B cell (primary cell): ENCODE results near the gene WDR33. TPM values are rescaled to one million over a fixed set of nuclear protein-coding genes. Genes with fewer than 3 reads are reported as not detected.

Experiments used
- ATAC-seq: fragments of 200-7000 bp; cut with Tn5 transposase; one replicate; pipeline ENCODE4 v1.10.0; 2021; ENCODE audit warnings: low read depth, mild to moderate bottlenecking, moderate number of reproducible peaks, moderate library complexity
- CTCF ChIA-PET: fragments of 350-600 bp; sonication (Branson Sonifier 250); formaldehyde crosslinking; loops from one replicate; lab custom pipeline; 2021; ENCODE audit warnings: antibody characterized with exemption, inconsistent platforms; lab: Charles Lee
- POLR2A ChIA-PET: fragments of 350-600 bp; sonication (Branson Sonifier 250); formaldehyde crosslinking; loops from one replicate; lab custom pipeline; 2021; ENCODE audit warnings: antibody characterized with exemption; lab: Charles Lee
- DNase-seq: peaks from one replicate; pipeline ENCODE4 v3.0.0; 2013
- H2AFZ ChIP-seq: 2 replicates; pipeline ENCODE4 v1.6.1; 2012; ENCODE audit warnings: mild to moderate bottlenecking, low read depth, low read length; ENCODE audit not compliant: insufficient read depth, poor library complexity, severe bottlenecking
- H3K27ac ChIP-seq, 2 donors: 1 replicate in 1 of 2; 2 replicates in 1 of 2; pipeline ENCODE4 v1.5.1; 2012 to 2013; ENCODE audit warnings: low read length in 2 of 2, mild to moderate bottlenecking in 2 of 2, moderate library complexity in 1 of 2
- H3K27me3 ChIP-seq, 4 experiments: fragments of 200-600 bp in 1 of 4; sonication (generic) in 1 of 4; replicated peaks in 1 of 4; 1 replicate in 2 of 4; 2 replicates in 2 of 4; pipeline versions ENCODE4 v1.6.1 to v1.7.0; 2013 to 2016; ENCODE audit warnings: low read length in 3 of 4, mild to moderate bottlenecking in 2 of 4, mixed read lengths in 1 of 4, moderate library complexity in 1 of 4; ENCODE audit not compliant: insufficient read depth in 4 of 4, control insufficient read depth in 3 of 4; ENCODE audit errors: control extremely low read depth in 1 of 4
- H3K36me3 ChIP-seq, 2 experiments: replicated peaks in 1 of 2; 1 replicate in 1 of 2; 2 replicates in 1 of 2; pipeline versions ENCODE4 v1.6.1 to v1.7.1; 2013; ENCODE audit warnings: low read length in 1 of 2; ENCODE audit not compliant: insufficient read depth in 2 of 2, control insufficient read depth in 1 of 2; ENCODE audit errors: control extremely low read depth in 1 of 2, extremely low read depth in 1 of 2
- H3K4me1 ChIP-seq, 2 donors: fragments of 200-600 bp in 1 of 2; sonication (generic) in 1 of 2; 1 replicate in 1 of 2; 2 replicates in 1 of 2; pipeline versions ENCODE4 v1.5.1 to v1.6.1; 2013 to 2017; ENCODE audit warnings: low read length in 2 of 2; ENCODE audit not compliant: control insufficient read depth in 2 of 2, insufficient read depth in 2 of 2
- H3K4me2 ChIP-seq: replicated peaks from 2 replicates; pipeline ENCODE3; 2012; ENCODE audit warnings: mild to moderate bottlenecking, low read depth, low read length; ENCODE audit not compliant: poor library complexity, severe bottlenecking
- H3K4me3 ChIP-seq, 5 experiments: fragments of 200-600 bp in 1 of 5; sonication (generic) in 1 of 5; 1 replicate in 3 of 5; 2 replicates in 2 of 5; pipeline versions ENCODE4 v1.5.1 to v1.7.0; 2011 to 2016; ENCODE audit warnings: low read length in 4 of 5, mild to moderate bottlenecking in 4 of 5, low read depth in 2 of 5, control low read depth in 1 of 5, moderate library complexity in 1 of 5; ENCODE audit not compliant: insufficient read depth in 1 of 5; ENCODE audit errors: control extremely low read depth in 1 of 5, extremely low read depth in 1 of 5
- H3K79me2 ChIP-seq: fragments of 200-600 bp; sonication (generic); one replicate; pipeline ENCODE4 v1.6.0; 2016; ENCODE audit warnings: low read length; ENCODE audit not compliant: control insufficient read depth, insufficient read depth
- H3K9ac ChIP-seq: fragments of 200-600 bp; sonication (generic); 2 replicates; pipeline ENCODE4 v1.6.1; 2017; ENCODE audit warnings: mild to moderate bottlenecking, low read length, moderate library complexity
- H3K9me3 ChIP-seq, 3 donors: one replicate each; pipeline versions ENCODE4 v1.6.1 to v1.7.1; 2013; ENCODE audit warnings: low read length in 2 of 3; ENCODE audit not compliant: control insufficient read depth in 2 of 3, insufficient read depth in 1 of 3; ENCODE audit errors: control extremely low read depth in 1 of 3
- H4K20me1 ChIP-seq: 2 replicates; pipeline ENCODE4 v1.6.0; 2012; ENCODE audit warnings: mild to moderate bottlenecking, low read length; ENCODE audit not compliant: insufficient read depth, control insufficient read depth, poor library complexity, severe bottlenecking
- H3K27ac Mint-ChIP-seq: one replicate; pipeline ENCODE4 v1.8.0; 2021; ENCODE audit warnings: mixed read lengths
- H3K27me3 Mint-ChIP-seq: one replicate; pipeline ENCODE4 v1.8.0; 2021; ENCODE audit warnings: mixed read lengths
- H3K4me1 Mint-ChIP-seq: one replicate; pipeline ENCODE4 v1.8.0; 2021; ENCODE audit warnings: mixed read lengths
- H3K4me3 Mint-ChIP-seq: one replicate; pipeline ENCODE4 v1.8.0; 2021; ENCODE audit warnings: mixed read lengths
- H3K9me3 Mint-ChIP-seq: one replicate; pipeline ENCODE4 v1.8.0; 2022; ENCODE audit warnings: mixed read lengths; ENCODE audit not compliant: insufficient read depth
- EZH2 ChIP-seq: IDR thresholded peaks from 2 replicates; pipeline ENCODE4 v1.6.1; 2012; ENCODE audit warnings: borderline replicate concordance, low read depth, mild to moderate bottlenecking, moderate library complexity, low read length; ENCODE audit not compliant: insufficient read depth, poor library complexity, severe bottlenecking
- WGBS: methylation state at CpG from one replicate; pipeline ENCODE4 v1.1.5; 2013; ENCODE audit warnings: missing lambda C conversion rate; ENCODE audit not compliant: insufficient coverage; 5-methylcytosine and 5-hydroxymethylcytosine counted together
- intact Hi-C: fragments of 100-400 bp; cut with micrococcal nuclease; formaldehyde crosslinking; loops from one replicate; pipeline ENCODE4 v1.10.0; 2022
- polyA plus RNA-seq: library from polyadenylated mRNA; depleted of rRNA; stranded (reverse); fragments of >200 nt; gene quantifications from 2 replicates; pipeline ENCODE4 v1.2.3, GENCODE V29; 2012
- total RNA-seq, 2 donors: library from RNA; stranded (reverse); fragments of 120-200 nt in 1 of 2; gene quantifications; 1 replicate in 1 of 2; 2 replicates in 1 of 2; pipeline versions ENCODE4 v1.2.3 to v1.2.4, GENCODE V29; 2013 to 2022
- TF ChIP-seq, protein P1 (sequence below): fragments of 200-600 bp; IDR thresholded peaks from one replicate; pipeline ENCODE4 v1.8.0; 2022; ENCODE audit warnings: antibody characterized with exemption, mild to moderate bottlenecking

WDR33 gene
- total and polyA plus RNA-seq, 2 donors (not counting 1 experiment from before 2014, with no cell fraction given) = 17.2 to 101 TPM

DNA sequence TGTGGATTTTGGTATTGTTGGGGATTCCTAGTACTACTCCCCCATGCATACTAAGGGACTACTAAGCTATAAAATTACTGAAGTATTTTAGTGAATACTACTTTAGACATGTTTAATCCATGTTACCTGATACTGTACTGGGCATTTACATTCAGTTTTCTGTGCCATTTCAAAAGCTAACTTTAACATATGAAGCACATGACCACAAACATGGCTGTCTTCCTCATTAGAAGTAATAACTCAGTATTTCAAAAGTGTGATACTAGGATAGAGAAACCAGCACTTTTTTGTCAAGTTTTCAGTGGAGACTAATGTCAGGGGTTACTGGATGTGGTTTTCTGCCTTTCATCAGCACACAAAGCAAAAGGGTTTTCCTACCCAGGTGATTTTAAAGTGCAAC, 27.9 kb downstream of the WDR33 start:
- Mint-ChIP-seq H3K9me3 (no peaks in the 10 kb centered on the region), H3K27ac (no peak overlapping the region), H3K4me3 (no peak overlapping the region), H3K4me1 (peaks cover 30% of the 10 kb centered on the region), H3K27me3 (no peaks in the 10 kb centered on the region)
- H3K27ac ChIP-seq = peak overlapping the region in 1 of 2 donors; percentile 36
- H3K79me2 ChIP-seq = peaks cover 81% of the 10 kb centered on the region
- no peak for DNase-seq
- TF ChIP-seq, protein P1, sequence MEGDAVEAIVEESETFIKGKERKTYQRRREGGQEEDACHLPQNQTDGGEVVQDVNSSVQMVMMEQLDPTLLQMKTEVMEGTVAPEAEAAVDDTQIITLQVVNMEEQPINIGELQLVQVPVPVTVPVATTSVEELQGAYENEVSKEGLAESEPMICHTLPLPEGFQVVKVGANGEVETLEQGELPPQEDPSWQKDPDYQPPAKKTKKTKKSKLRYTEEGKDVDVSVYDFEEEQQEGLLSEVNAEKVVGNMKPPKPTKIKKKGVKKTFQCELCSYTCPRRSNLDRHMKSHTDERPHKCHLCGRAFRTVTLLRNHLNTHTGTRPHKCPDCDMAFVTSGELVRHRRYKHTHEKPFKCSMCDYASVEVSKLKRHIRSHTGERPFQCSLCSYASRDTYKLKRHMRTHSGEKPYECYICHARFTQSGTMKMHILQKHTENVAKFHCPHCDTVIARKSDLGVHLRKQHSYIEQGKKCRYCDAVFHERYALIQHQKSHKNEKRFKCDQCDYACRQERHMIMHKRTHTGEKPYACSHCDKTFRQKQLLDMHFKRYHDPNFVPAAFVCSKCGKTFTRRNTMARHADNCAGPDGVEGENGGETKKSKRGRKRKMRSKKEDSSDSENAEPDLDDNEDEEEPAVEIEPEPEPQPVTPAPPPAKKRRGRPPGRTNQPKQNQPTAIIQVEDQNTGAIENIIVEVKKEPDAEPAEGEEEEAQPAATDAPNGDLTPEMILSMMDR = no peak
- no peak for TF ChIP-seq EZH2
- ChIA-PET CTCF (interaction anchor here (0.5 to 0.6 kb wide), 2 partner anchors 27 to 62 kb away, joined by 3 read pairs; no protein-coding TSS in a partner anchor), POLR2A (interaction anchor here (0.6 kb wide), 1 partner anchor 65 kb away, joined by 3 read pairs; no protein-coding TSS in a partner anchor)
- no peak overlapping the region for H3K4me2 ChIP-seq
- ATAC-seq = no peak
- intact Hi-C loops = no loop called here
- no peak overlapping the region for H3K9ac ChIP-seq
- H3K9me3 ChIP-seq = no peaks in the 10 kb centered on the region
- no peaks in the 10 kb centered on the region for H3K4me1 ChIP-seq
- no peak overlapping the region for H2AFZ ChIP-seq
- peaks cover 4 to 13% of the 10 kb centered on the region in 2 experiments for H3K36me3 ChIP-seq
- no peaks in the 10 kb centered on the region for H3K27me3 ChIP-seq
- H3K4me3 ChIP-seq = no peak overlapping the region
- peaks cover 72% of the 10 kb centered on the region for H4K20me1 ChIP-seq

DNA sequence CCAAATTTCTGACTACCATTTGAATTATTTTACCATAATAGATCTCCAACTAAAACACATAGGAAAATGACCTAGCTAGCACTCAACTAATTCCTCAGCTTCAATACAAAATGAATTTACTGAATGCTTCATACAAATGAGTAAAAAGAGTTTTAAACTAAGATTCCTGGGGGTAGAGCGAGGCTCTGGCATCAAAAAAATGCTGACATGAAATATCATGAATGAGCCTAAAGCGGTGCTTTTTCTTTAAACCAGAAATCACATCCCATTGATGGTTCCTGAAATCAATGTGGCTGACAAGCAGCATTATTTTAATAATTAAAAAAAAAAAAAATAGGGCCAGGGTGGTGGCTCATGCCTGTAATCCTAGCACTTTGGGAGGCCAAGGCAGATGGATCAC, 32.1 kb downstream of the WDR33 start:
- Mint-ChIP-seq H3K4me3 (no peak overlapping the region), H3K9me3 (no peaks in the 10 kb centered on the region), H3K27me3 (no peaks in the 10 kb centered on the region), H3K27ac (no peak overlapping the region), H3K4me1 (peaks cover 49% of the 10 kb centered on the region)
- peaks cover 8 to 9% of the 10 kb centered on the region in 2 donors for H3K4me1 ChIP-seq
- no peak overlapping the region for H2AFZ ChIP-seq
- ATAC-seq = no peak
- no CpG with 5 or more reads among the region's 2 CpGs for WGBS
- no peak overlapping the region for H3K4me2 ChIP-seq
- ChIA-PET CTCF (interaction anchor here (0.6 kb wide), 2 partner anchors 52 to 582 kb away, joined by 3 to 4 read pairs; no protein-coding TSS in a partner anchor), POLR2A (no interaction called here)
- peaks cover 93% of the 10 kb centered on the region for H3K79me2 ChIP-seq
- H4K20me1 ChIP-seq = peaks cover 84% of the 10 kb centered on the region
- no peak for DNase-seq
- H3K27me3 ChIP-seq = no peaks in the 10 kb centered on the region
- intact Hi-C loops = no loop called here
- H3K9me3 ChIP-seq = no peaks in the 10 kb centered on the region
- no peak overlapping the region for H3K9ac ChIP-seq
- H3K27ac ChIP-seq = no peak overlapping the region
- H3K36me3 ChIP-seq = peaks cover 0 to 2% of the 10 kb centered on the region in 2 experiments
- TF ChIP-seq, protein P1 = no peak
- no peak overlapping the region for H3K4me3 ChIP-seq
